Measurements from ENCODE around the gene DLAT. TPM values are rescaled to one million over a fixed set of nuclear protein-coding genes. Genes with fewer than 3 reads are reported as not detected.
"Not testable (repeated sequence)": the region's sequence is repeated elsewhere in the genome, so short reads cannot be mapped to it uniquely, and the experiment has no call there.

Gene DLAT
- total RNA-seq, 1 donor from 2014 or later = 35.6 TPM

- DNase-seq (ENCODE audit: low spot score) = no peak
These were observed 24.6 kb downstream of the DLAT start for GRCh38 chr11:112049777-112050176.

- no peak for DNase-seq (ENCODE audit: low spot score)
These were observed 25.5 kb downstream of the DLAT start for GRCh38 chr11:112050721-112051120.

- no peak for DNase-seq (ENCODE audit: low spot score)
These were observed 26.6 kb downstream of the DLAT start for GRCh38 chr11:112051768-112052167.

- no peak for DNase-seq (ENCODE audit: low spot score)
These were observed 32.0 kb downstream of the DLAT start for GRCh38 chr11:112057170-112057569.

GRCh38 chr11:112058103-112058502, 32.9 kb downstream of the DLAT start:
- DNase-seq (ENCODE audit: low spot score) = no peak

- DNase-seq (ENCODE audit: low spot score) = no peak
These were observed 37.7 kb downstream of the DLAT start for GRCh38 chr11:112062923-112063322.

- peak; percentile 75 for DNase-seq (ENCODE audit: low spot score)
These were observed 49.0 kb downstream of the DLAT start, which contains the start of the genes NKAPD1 and PIH1D2 for GRCh38 chr11:112073941-112074811. NKAPD1 (plus strand) TSS chr11:112074299; CDS start chr11:112075575, 1,276 bp downstream. PIH1D2 (minus strand) TSS chr11:112074017; CDS start chr11:112073174, 843 bp downstream.

GRCh38 chr11:112082729-112083128, 57.5 kb downstream of the DLAT start:
- no peak for DNase-seq (ENCODE audit: low spot score)

- no peak for DNase-seq (ENCODE audit: low spot score)
These were observed 60.7 kb downstream of the DLAT start for GRCh38 chr11:112085822-112086421.

GRCh38 chr11:112086422-112087191, 61.4 kb downstream of the DLAT start, which contains the start of the genes SDHD and TIMM8B:
SDHD (plus strand) TSS chr11:112086873; CDS start chr11:112086908, 35 bp downstream.
TIMM8B (minus strand) TSS chr11:112086756; CDS start chr11:112086723, 33 bp downstream.
- peak; percentile 98 for DNase-seq (ENCODE audit: low spot score)

- DNase-seq (ENCODE audit: low spot score) = no peak
These were observed 62.0 kb downstream of the DLAT start for GRCh38 chr11:112087212-112087611.

GRCh38 chr11:112095302-112095701, 70.1 kb downstream of the DLAT start:
- DNase-seq (ENCODE audit: low spot score) = not testable (repeated sequence)

- DNase-seq (ENCODE audit: low spot score) = no peak
These were observed 71.0 kb downstream of the DLAT start for GRCh38 chr11:112096194-112096593.

GRCh38 chr11:112097734-112098528, 72.7 kb downstream of the DLAT start:
- DNase-seq (ENCODE audit: low spot score) = no peak

GRCh38 chr11:112100462-112100861, 75.3 kb downstream of the DLAT start:
- DNase-seq (ENCODE audit: low spot score) = no peak

GRCh38 chr11:112103446-112103845, 78.2 kb downstream of the DLAT start:
- no peak for DNase-seq (ENCODE audit: low spot score)

GRCh38 chr11:112106070-112106469, 80.9 kb downstream of the DLAT start:
- DNase-seq (ENCODE audit: low spot score) = no peak

All from ureter (tissue), 1 donor.